ENCODE results near the gene CDH13.

Gene CDH13

GRCh38 chr16:83681381-83681956, 1054.7 kb downstream of the CDH13 start:
- DNase-seq (ENCODE audit: low read depth in 2 of 2), result no peak

- no peak for DNase-seq (ENCODE audit: low read depth in 2 of 2)
These were observed 1055.5 kb downstream of the CDH13 start for GRCh38 chr16:83682116-83682867.

- DNase-seq (ENCODE audit: low read depth in 2 of 2), result no peak
These were observed 1056.1 kb downstream of the CDH13 start for GRCh38 chr16:83682868-83683235.

GRCh38 chr16:83685615-83686165, 1058.9 kb downstream of the CDH13 start:
- no peak for DNase-seq (ENCODE audit: low read depth in 2 of 2)

- no peak for DNase-seq (ENCODE audit: low read depth in 2 of 2)
These were observed 1060.0 kb downstream of the CDH13 start for GRCh38 chr16:83686726-83687125.

- DNase-seq (ENCODE audit: low read depth in 2 of 2), result no peak
These were observed 1062.6 kb downstream of the CDH13 start for GRCh38 chr16:83689385-83689831.

GRCh38 chr16:83692224-83692623, 1065.5 kb downstream of the CDH13 start:
- DNase-seq (ENCODE audit: low read depth in 2 of 2), result no peak

GRCh38 chr16:83698964-83699363, 1072.2 kb downstream of the CDH13 start:
- DNase-seq (ENCODE audit: low read depth in 2 of 2), result no peak

- no peak for DNase-seq (ENCODE audit: low read depth in 2 of 2)
These were observed 1073.0 kb downstream of the CDH13 start for GRCh38 chr16:83699817-83700216.

GRCh38 chr16:83700918-83701317, 1074.1 kb downstream of the CDH13 start:
- no peak for DNase-seq (ENCODE audit: low read depth in 2 of 2)

- no peak for DNase-seq (ENCODE audit: low read depth in 2 of 2)
These were observed 1074.7 kb downstream of the CDH13 start for GRCh38 chr16:83701494-83701893.

GRCh38 chr16:83704656-83705055, 1077.9 kb downstream of the CDH13 start:
- no peak for DNase-seq (ENCODE audit: low read depth in 2 of 2)

GRCh38 chr16:83705856-83706255, 1079.1 kb downstream of the CDH13 start:
- DNase-seq (ENCODE audit: low read depth in 2 of 2), result no peak

GRCh38 chr16:83706394-83706793, 1079.6 kb downstream of the CDH13 start:
- no peak for DNase-seq (ENCODE audit: low read depth in 2 of 2)

GRCh38 chr16:83711069-83711468, 1084.3 kb downstream of the CDH13 start:
- DNase-seq (ENCODE audit: low read depth in 2 of 2), result no peak

GRCh38 chr16:83713597-83713996, 1086.8 kb downstream of the CDH13 start:
- no peak for DNase-seq (ENCODE audit: low read depth in 2 of 2)

GRCh38 chr16:83714286-83714685, 1087.5 kb downstream of the CDH13 start:
- DNase-seq (ENCODE audit: low read depth in 2 of 2), result no peak

GRCh38 chr16:83715217-83715920, 1088.6 kb downstream of the CDH13 start:
- no peak for DNase-seq (ENCODE audit: low read depth in 2 of 2)

- DNase-seq (ENCODE audit: low read depth in 2 of 2), result no peak
These were observed 1090.5 kb downstream of the CDH13 start for GRCh38 chr16:83717308-83717707.

- no peak for DNase-seq (ENCODE audit: low read depth in 2 of 2)
These were observed 1091.0 kb downstream of the CDH13 start for GRCh38 chr16:83717814-83718213.

GRCh38 chr16:83720213-83720612, 1093.4 kb downstream of the CDH13 start:
- DNase-seq (ENCODE audit: low read depth in 2 of 2), result no peak

GRCh38 chr16:83720981-83721380, 1094.2 kb downstream of the CDH13 start:
- DNase-seq (ENCODE audit: low read depth in 2 of 2), result no peak

- DNase-seq (ENCODE audit: low read depth in 2 of 2), result no peak
These were observed 1094.9 kb downstream of the CDH13 start for GRCh38 chr16:83721676-83722075.

All from activated CD8-positive, alpha-beta memory T cell treated with anti-CD3 and anti-CD28 coated beads for 4 hours (primary cell).